GM12892 (cell line): Measurements from ENCODE around the gene PDE4B.
"Not testable (repeated sequence)": the region's sequence is repeated elsewhere in the genome, so short reads cannot be mapped to it uniquely, and the experiment has no call there.

Source experiments
- DNase-seq: peaks from one replicate; pipeline ENCODE4 v3.0.0; 2011; ENCODE audit not compliant: insufficient read length
- FAIRE-seq: peaks from 2 replicates; lab custom pipeline; 2011; peaks lifted over from hg19 to GRCh38; lab: Jason Lieb, UNC
- POLR2A ChIP-seq: IDR thresholded peaks from 2 replicates; pipeline ENCODE4 v1.6.1; 2011; ENCODE audit warnings: low read depth, low read length, control low read depth
- POLR2AphosphoS5 ChIP-seq: IDR thresholded peaks from 2 replicates; pipeline ENCODE4 v1.6.1; 2011; ENCODE audit warnings: low read depth, low read length, control low read depth
- TAF1 ChIP-seq: IDR thresholded peaks from 2 replicates; pipeline ENCODE4 v1.6.1; 2011; ENCODE audit warnings: low read depth, mild to moderate bottlenecking, control low read depth, low read length, borderline replicate concordance

Gene PDE4B

GRCh38 chr1:65845535-65846060 is 52.9 kb downstream of the PDE4B start:
- no peak for FAIRE-seq
- TF ChIP-seq POLR2AphosphoS5 (no peak), TAF1 (no peak), POLR2A (no peak)
- no peak for DNase-seq

DNA sequence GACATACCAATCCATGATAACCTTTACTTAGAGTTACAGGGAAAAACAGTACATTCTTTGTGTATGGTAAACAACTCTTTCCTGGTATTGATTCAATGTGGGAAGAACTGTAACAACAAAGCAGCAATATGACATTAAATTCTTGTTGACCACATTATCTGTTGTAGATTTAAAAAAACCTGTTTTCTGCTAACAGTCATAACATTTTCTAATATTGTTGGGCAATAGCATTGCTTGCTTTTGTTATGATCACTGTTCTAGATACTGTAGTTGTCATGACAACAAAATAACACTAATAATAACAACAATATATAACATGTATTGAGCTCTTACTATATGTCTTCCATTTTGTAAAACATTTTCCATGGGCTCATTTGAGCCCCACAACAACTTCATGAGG is 54.2 kb downstream of the PDE4B start:
- no peak for TF ChIP-seq TAF1
- TF ChIP-seq POLR2A = no peak
- TF ChIP-seq POLR2AphosphoS5 = no peak
- FAIRE-seq = no peak
- no peak for DNase-seq

- DNase-seq (no peak), FAIRE-seq (no peak)
- no peak for TF ChIP-seq POLR2AphosphoS5
- TF ChIP-seq TAF1 = no peak
- no peak for TF ChIP-seq POLR2A
Observed at GRCh38 chr1:65850281-65850680, 57.6 kb downstream of the PDE4B start.

GRCh38 chr1:65856591-65856990 is 63.9 kb downstream of the PDE4B start:
- DNase-seq, FAIRE-seq: not testable (repeated sequence)

GRCh38 chr1:65866439-65866838 is 73.7 kb downstream of the PDE4B start:
- FAIRE-seq (no peak), DNase-seq (no peak)
- TF ChIP-seq POLR2A (no peak), POLR2AphosphoS5 (no peak), TAF1 (no peak)

- DNase-seq (no peak), FAIRE-seq (no peak)
- TF ChIP-seq POLR2AphosphoS5 (no peak), TAF1 (no peak), POLR2A (no peak)
Observed at GRCh38 chr1:65872301-65872700, 79.6 kb downstream of the PDE4B start.

DNA sequence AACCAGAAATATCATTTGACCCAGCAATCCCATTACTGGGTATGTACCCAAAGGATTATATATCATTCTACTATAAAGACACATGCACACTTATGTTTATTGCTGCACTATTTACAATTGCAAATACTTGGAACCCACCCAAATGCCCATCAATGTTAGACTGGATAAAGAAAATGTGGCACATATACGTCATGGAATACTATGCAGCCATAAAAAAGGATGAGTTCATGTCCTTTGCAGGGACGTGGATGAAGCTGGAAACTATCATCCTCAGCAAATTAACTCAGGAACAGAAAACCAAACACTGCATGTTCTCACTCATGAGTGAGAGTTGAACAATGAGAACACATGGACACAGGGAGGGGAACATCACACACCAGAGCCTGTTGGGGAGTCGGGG is 85.6 kb downstream of the PDE4B start:
- not testable (repeated sequence) for DNase-seq, FAIRE-seq

- no peak for TF ChIP-seq TAF1
- TF ChIP-seq POLR2A = no peak
- TF ChIP-seq POLR2AphosphoS5 = no peak
- no peak for FAIRE-seq
- no peak for DNase-seq
Observed at GRCh38 chr1:65880611-65881010, 87.9 kb downstream of the PDE4B start.

DNA sequence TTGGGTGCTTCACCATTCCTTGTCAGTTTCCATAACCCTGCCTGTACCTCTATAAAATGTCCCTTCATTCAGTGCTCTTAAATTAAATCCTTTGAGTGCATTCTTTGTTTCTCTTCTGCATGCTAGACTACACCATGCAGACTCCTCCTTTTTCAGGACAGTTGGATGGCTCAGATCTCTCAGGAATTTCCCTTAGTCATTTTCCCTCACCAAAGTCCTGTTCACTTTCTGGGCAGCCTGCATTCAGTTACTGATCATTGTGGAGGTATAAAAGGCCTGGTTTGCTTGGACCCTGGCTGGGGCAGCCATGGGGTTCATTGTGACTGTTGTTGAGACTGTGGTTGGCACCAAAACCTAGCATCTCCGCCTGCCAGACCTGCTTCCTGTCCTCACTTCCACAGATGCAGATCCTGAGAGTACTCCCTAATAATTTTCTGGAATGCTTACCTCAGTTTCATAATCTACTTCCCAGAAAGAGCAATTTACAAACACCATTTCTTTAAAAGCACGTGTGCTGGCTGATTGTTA is 88.4 kb downstream of the PDE4B start:
- no peak for FAIRE-seq

GRCh38 chr1:65882076-65882475 is 89.4 kb downstream of the PDE4B start:
- FAIRE-seq (no peak), DNase-seq (no peak)
- no peak for TF ChIP-seq TAF1
- TF ChIP-seq POLR2AphosphoS5 = no peak
- TF ChIP-seq POLR2A = no peak

More for the DNA sequence above, 88.4 kb downstream of the PDE4B start:
- no peak for TF ChIP-seq TAF1
- TF ChIP-seq POLR2AphosphoS5 = no peak
- TF ChIP-seq POLR2A = no peak
- DNase-seq = no peak

- FAIRE-seq (no peak), DNase-seq (no peak)
- TF ChIP-seq TAF1 = no peak
- TF ChIP-seq POLR2A = no peak
- TF ChIP-seq POLR2AphosphoS5 = no peak
Observed at GRCh38 chr1:65889441-65889840, 96.7 kb downstream of the PDE4B start.

- DNase-seq (no peak), FAIRE-seq (no peak)
Observed at GRCh38 chr1:65890201-65890843, 97.6 kb downstream of the PDE4B start.

More at GRCh38 chr1:65890201-65890843, 97.6 kb downstream of the PDE4B start:
- TF ChIP-seq TAF1 = no peak
- no peak for TF ChIP-seq POLR2AphosphoS5
- TF ChIP-seq POLR2A = no peak
